Parathyroid adenoma (tissue), 2 donors: ENCODE data around the gene ECE1.

ENCODE experiments used
- H2AFZ ChIP-seq: fragments of 300-600 bp; sonication (generic); one replicate; pipeline ENCODE4 v1.7.0; 2017; ENCODE audit warnings: antibody characterized with exemption, mild to moderate bottlenecking
- H3K27ac ChIP-seq: fragments of 300-600 bp; sonication (generic); one replicate; pipeline ENCODE4 v1.7.0; 2017
- H3K27me3 ChIP-seq: fragments of 300-600 bp; sonication (generic); one replicate; pipeline ENCODE4 v1.7.0; 2017; ENCODE audit warnings: low read length; ENCODE audit not compliant: control insufficient read depth, insufficient read depth
- H3K36me3 ChIP-seq: fragments of 300-600 bp; sonication (generic); one replicate; pipeline ENCODE4 v1.7.0; 2017; ENCODE audit warnings: low read length; ENCODE audit not compliant: control insufficient read depth, insufficient read depth
- H3K4me1 ChIP-seq: fragments of 300-600 bp; sonication (generic); one replicate; pipeline ENCODE4 v1.7.0; 2017; ENCODE audit warnings: control low read depth
- H3K4me2 ChIP-seq: fragments of 300-600 bp; sonication (generic); one replicate; pipeline ENCODE4 v1.7.0; 2017; ENCODE audit warnings: low read length
- H3K4me3 ChIP-seq: fragments of 300-600 bp; sonication (generic); one replicate; pipeline ENCODE4 v1.7.0; 2017; ENCODE audit warnings: low read depth, low read length
- H3K79me2 ChIP-seq: fragments of 300-600 bp; sonication (generic); one replicate; pipeline ENCODE4 v1.7.0; 2017; ENCODE audit warnings: control low read depth
- H3K9ac ChIP-seq: fragments of 300-600 bp; sonication (generic); one replicate; pipeline ENCODE4 v1.7.0; 2017; ENCODE audit warnings: mild to moderate bottlenecking
- H3K9me3 ChIP-seq: fragments of 300-600 bp; sonication (generic); one replicate; pipeline ENCODE4 v1.7.0; 2017; ENCODE audit warnings: low read length; ENCODE audit not compliant: control insufficient read depth
- CTCF ChIP-seq: fragments of 300-600 bp; sonication (generic); IDR thresholded peaks from one replicate; pipeline ENCODE4 v1.7.0; 2017; ENCODE audit warnings: antibody characterized with exemption, mild to moderate bottlenecking
- donor health status: primary hyperparathyroidism.

Gene ECE1

GRCh38 chr1:21257431-21258135 lies 32.7 kb downstream of the ECE1 start:
- H3K4me3 ChIP-seq = no peak overlapping the region
- H3K4me1 ChIP-seq = peaks cover 2% of the 10 kb centered on the region
- no peak overlapping the region for H3K9ac ChIP-seq
- no peak overlapping the region for H3K4me2 ChIP-seq
- no peaks in the 10 kb centered on the region for H3K27me3 ChIP-seq
- TF ChIP-seq CTCF = no peak
- no peaks in the 10 kb centered on the region for H3K36me3 ChIP-seq
- H3K79me2 ChIP-seq = no peaks in the 10 kb centered on the region
- no peak overlapping the region for H2AFZ ChIP-seq
- no peaks in the 10 kb centered on the region for H3K9me3 ChIP-seq
- no peak overlapping the region for H3K27ac ChIP-seq

- no peak overlapping the region for H3K4me3 ChIP-seq
- no peaks in the 10 kb centered on the region for H3K27me3 ChIP-seq
- H2AFZ ChIP-seq = no peak overlapping the region
- no peaks in the 10 kb centered on the region for H3K36me3 ChIP-seq
- no peaks in the 10 kb centered on the region for H3K79me2 ChIP-seq
- H3K9me3 ChIP-seq = no peaks in the 10 kb centered on the region
- no peak overlapping the region for H3K27ac ChIP-seq
- H3K9ac ChIP-seq = no peak overlapping the region
- no peak overlapping the region for H3K4me2 ChIP-seq
- no peak for TF ChIP-seq CTCF
- H3K4me1 ChIP-seq = no peaks in the 10 kb centered on the region
These were observed 33.5 kb downstream of the ECE1 start for GRCh38 chr1:21256776-21257175.

- no peak for TF ChIP-seq CTCF
- no peak overlapping the region for H2AFZ ChIP-seq
- H3K27ac ChIP-seq = no peak overlapping the region
- no peak overlapping the region for H3K9ac ChIP-seq
- no peaks in the 10 kb centered on the region for H3K36me3 ChIP-seq
- H3K9me3 ChIP-seq = no peaks in the 10 kb centered on the region
- H3K27me3 ChIP-seq = no peaks in the 10 kb centered on the region
- no peak overlapping the region for H3K4me2 ChIP-seq
- H3K4me3 ChIP-seq = no peak overlapping the region
- H3K4me1 ChIP-seq = no peaks in the 10 kb centered on the region
- no peaks in the 10 kb centered on the region for H3K79me2 ChIP-seq
These were observed 34.3 kb downstream of the ECE1 start for GRCh38 chr1:21255943-21256320.

GRCh38 chr1:21255284-21255942 lies 34.9 kb downstream of the ECE1 start:
- Histone ChIP-seq H3K4me2 (no peak overlapping the region), H2AFZ (no peak overlapping the region), H3K36me3 (no peaks in the 10 kb centered on the region), H3K4me3 (no peak overlapping the region), H3K27ac (no peak overlapping the region), H3K27me3 (no peaks in the 10 kb centered on the region), H3K4me1 (no peaks in the 10 kb centered on the region), H3K79me2 (no peaks in the 10 kb centered on the region), H3K9ac (no peak overlapping the region), H3K9me3 (no peaks in the 10 kb centered on the region)
- peak; percentile 64 for TF ChIP-seq CTCF
